ENCODE measurements around the gene BANK1. TPM values are rescaled to one million over a fixed set of nuclear protein-coding genes. Genes with fewer than 3 reads are reported as not detected.

The BANK1 gene
- total and polyA plus RNA-seq, 10 of the 15 experiments (the other 5 are each of a cell fraction or from before 2014, with no cell fraction given), result 0.13 to 2.1 (median 0.42) TPM

DNA sequence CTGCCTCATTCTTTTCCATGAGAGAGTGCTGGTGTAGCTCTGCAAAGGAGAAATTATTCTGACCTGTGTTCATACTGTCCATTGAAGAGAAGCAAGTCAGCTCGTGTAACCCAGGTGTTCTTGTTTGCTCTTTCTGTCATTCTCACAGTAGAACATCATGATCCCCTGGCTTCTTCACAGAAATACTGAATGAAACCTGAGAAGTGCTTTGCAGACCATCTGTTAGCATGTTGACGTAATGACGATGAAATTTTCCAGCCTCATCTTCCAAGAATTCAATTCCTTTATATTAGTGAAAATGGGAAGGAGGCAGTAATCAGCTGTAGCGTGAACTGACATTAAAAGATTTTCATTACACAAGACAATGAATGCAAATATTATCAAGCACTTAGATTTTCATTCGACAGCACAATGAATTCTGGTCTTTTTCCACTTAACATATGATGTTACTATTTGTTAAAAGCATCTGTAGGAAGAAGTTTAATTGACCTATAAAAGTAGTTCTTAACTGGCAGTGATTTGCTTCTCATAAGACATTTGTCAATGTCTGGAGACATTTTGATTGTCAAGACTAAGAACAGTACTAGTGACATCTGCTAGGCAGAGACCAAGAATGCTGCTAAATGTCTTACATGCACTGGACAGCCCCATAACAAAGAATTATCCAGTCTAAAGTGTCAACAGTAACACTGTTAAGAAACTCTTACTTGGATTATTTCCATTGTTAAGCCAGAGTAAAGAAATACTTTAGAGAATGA is 246.3 kb downstream of the BANK1 start:
- Histone ChIP-seq H3K27ac (ENCODE audit: control insufficient read depth, insufficient read depth) (no peak overlapping the region), H3K4me1 (ENCODE audit: control insufficient read depth, insufficient read depth, low read length) (no peaks in the 10 kb centered on the region), H2AFZ (ENCODE audit: control insufficient read depth, low read depth, low read length) (no peak overlapping the region), H4K20me1 (ENCODE audit: control insufficient read depth, insufficient read depth) (no peaks in the 10 kb centered on the region), H3K9me3 (replicated peaks; ENCODE audit: control insufficient read depth, insufficient read depth, low read length) (no peaks in the 10 kb centered on the region), H3K36me3 (ENCODE audit: control insufficient read depth in 2 of 2, insufficient read depth in 2 of 2, low read length in 1 of 2) (no peaks in the 10 kb centered on the region), H3K4me2 (ENCODE audit: control insufficient read depth, insufficient read depth) (no peak overlapping the region), H3K9ac (ENCODE audit: control insufficient read depth, insufficient read depth, low read length) (no peak overlapping the region), H3K79me2 (ENCODE audit: control insufficient read depth, insufficient read depth, low read length) (no peaks in the 10 kb centered on the region), H3K4me3 (no peak overlapping the region), H3K27me3 (replicated peaks in 1 of 2; ENCODE audit: control insufficient read depth in 2 of 2, insufficient read depth in 2 of 2, low read length in 1 of 2) (no peaks in the 10 kb centered on the region)
- ChIA-PET SMC1A (ENCODE audit: uncharacterized antibody, unreplicated experiment) (no interaction called here), POLR2A (no interaction called here), RAD21 (ENCODE audit: unreplicated experiment) (no interaction called here), CTCF (interaction anchor here (0.7 kb wide), 1 partner anchor 57 kb away, joined by 3 read pairs; no protein-coding TSS in a partner anchor)
- no TSS peak for BruUV-seq (replicated peaks)
- 55% methylated on average over 5 of the region's 5 CpGs for WGBS (ENCODE audit: insufficient coverage, insufficient replicate concordance, low lambda C conversion rate, missing lambda C conversion rate)
- TF ChIP-seq NFYB (IDR thresholded peaks at IDR 0.05; ENCODE audit: insufficient read depth, low read depth, low read length) (no peak), RBBP5 (conservative IDR thresholded peaks at IDR 0.05) (no peak), SMC3 (IDR thresholded peaks at IDR 0.05; ENCODE audit: borderline replicate concordance, low read length) (no peak), TARDBP (IDR thresholded peaks at IDR 0.05; ENCODE audit: borderline replicate concordance) (no peak), SIN3A (IDR thresholded peaks at IDR 0.05; ENCODE audit: low read depth, low read length) (no peak), TBL1XR1 (IDR thresholded peaks at IDR 0.05; ENCODE audit: low read depth, low read length) (no peak), GATAD2B (conservative IDR thresholded peaks at IDR 0.05; ENCODE audit: low read depth) (no peak)
- TF ChIP-seq, protein P1, sequence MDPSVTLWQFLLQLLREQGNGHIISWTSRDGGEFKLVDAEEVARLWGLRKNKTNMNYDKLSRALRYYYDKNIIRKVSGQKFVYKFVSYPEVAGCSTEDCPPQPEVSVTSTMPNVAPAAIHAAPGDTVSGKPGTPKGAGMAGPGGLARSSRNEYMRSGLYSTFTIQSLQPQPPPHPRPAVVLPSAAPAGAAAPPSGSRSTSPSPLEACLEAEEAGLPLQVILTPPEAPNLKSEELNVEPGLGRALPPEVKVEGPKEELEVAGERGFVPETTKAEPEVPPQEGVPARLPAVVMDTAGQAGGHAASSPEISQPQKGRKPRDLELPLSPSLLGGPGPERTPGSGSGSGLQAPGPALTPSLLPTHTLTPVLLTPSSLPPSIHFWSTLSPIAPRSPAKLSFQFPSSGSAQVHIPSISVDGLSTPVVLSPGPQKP (IDR thresholded peaks at IDR 0.05; ENCODE audit: low read depth, low read length), result no peak
- ATAC-seq, result no peak
- intact Hi-C loops (cut with micrococcal nuclease; ENCODE audit: unreplicated experiment), result no loop called here
- in situ Hi-C loops (cut with MboI), result no loop called here
- FAIRE-seq, result no peak
- DNase-seq (ENCODE audit: low read depth, low spot score), result no peak

Measured in GM12878 (cell line).